Neural cell (in vitro differentiated cells): ENCODE measurements around the gene VTI1B. TPM values are rescaled to one million over a fixed set of nuclear protein-coding genes. Genes with fewer than 3 reads are reported as not detected.

ENCODE experiments used
- H2AFZ ChIP-seq: fragments of 200-600, 300-800 bp; sonication (generic), shearing (Covaris generic); 2 replicates; pipeline ENCODE4 v1.6.0; 2014; ENCODE audit warnings: low read depth, mild to moderate bottlenecking, antibody characterized with exemption, low read length, moderate library complexity
- H3F3A ChIP-seq: fragments of 200-600 bp; shearing (Covaris generic); 2 replicates; pipeline ENCODE4 v1.6.1; 2016; ENCODE audit warnings: mild to moderate bottlenecking, moderate library complexity, mixed read lengths, antibody characterized with exemption, low read length; ENCODE audit not compliant: insufficient read depth, poor library complexity, severe bottlenecking
- H3K27ac ChIP-seq: fragments of 200-600, 300-800 bp; sonication (generic), shearing (Covaris generic); 2 replicates; pipeline ENCODE4 v1.5.1; 2014; ENCODE audit warnings: mild to moderate bottlenecking, low read length, moderate library complexity
- H3K27me3 ChIP-seq: fragments of 300-800, 200-600 bp; sonication (generic), shearing (Covaris generic); 2 replicates; pipeline ENCODE4 v1.6.0; 2014; ENCODE audit warnings: mild to moderate bottlenecking, low read depth, low read length, moderate library complexity; ENCODE audit not compliant: insufficient read depth
- H3K36me3 ChIP-seq: fragments of 300-800, 200-600 bp; sonication (generic), shearing (Covaris generic); 2 replicates; pipeline ENCODE4 v1.5.1; 2014; ENCODE audit warnings: mild to moderate bottlenecking, antibody characterized with exemption, low read length, moderate library complexity; ENCODE audit not compliant: insufficient read depth
- H3K4me2 ChIP-seq: fragments of 300-800, 200-600 bp; sonication (generic), shearing (Covaris generic); 2 replicates; pipeline ENCODE4 v1.6.0; 2014; ENCODE audit warnings: mild to moderate bottlenecking, low read length
- H3K4me3 ChIP-seq: fragments of 300-800, 200-600 bp; sonication (generic), shearing (Covaris generic); 2 replicates; pipeline ENCODE4 v1.5.1; 2014; ENCODE audit warnings: mild to moderate bottlenecking, low read length, moderate library complexity
- H3K79me2 ChIP-seq: fragments of 200-600 bp; shearing (Covaris generic); replicated peaks from 2 replicates; pipeline ENCODE4 v1.6.0; 2014; ENCODE audit warnings: mild to moderate bottlenecking, low read length, moderate library complexity; ENCODE audit not compliant: insufficient read depth
- H3K9ac ChIP-seq: fragments of 300-800, 200-600 bp; sonication (generic), shearing (Covaris generic); 2 replicates; pipeline ENCODE4 v1.6.1; 2016; ENCODE audit warnings: mild to moderate bottlenecking, low read length, mixed read lengths
- H3K9me2 ChIP-seq: fragments of 200-600 bp; shearing (Covaris generic); 2 replicates; pipeline ENCODE4 v1.6.1; 2016; ENCODE audit warnings: mild to moderate bottlenecking, low read length, mixed read lengths; ENCODE audit not compliant: insufficient read depth
- H3K9me3 ChIP-seq: fragments of 200-600, 300-800 bp; sonication (generic), shearing (Covaris generic); 2 replicates; pipeline ENCODE4 v1.6.1; 2016; ENCODE audit warnings: mild to moderate bottlenecking, mixed run types, low read length, moderate library complexity, mixed read lengths
- H4K20me1 ChIP-seq: fragments of 200-600 bp; shearing (Covaris generic); 2 replicates; pipeline ENCODE4 v1.6.1; 2016; ENCODE audit warnings: mild to moderate bottlenecking, mixed run types; ENCODE audit not compliant: insufficient read depth
- EP300 ChIP-seq: fragments of 450-650 bp; conservative IDR thresholded peaks from 2 replicates; pipeline ENCODE4 v1.6.1; 2014; ENCODE audit warnings: antibody characterized with exemption, mild to moderate bottlenecking, moderate library complexity; ENCODE audit not compliant: poor library complexity, severe bottlenecking
- EZH2 ChIP-seq: fragments of 200-600, 300-800 bp; shearing (Covaris generic), sonication (generic); IDR thresholded peaks from 2 replicates; pipeline ENCODE4 v1.6.1; 2014; ENCODE audit warnings: antibody characterized with exemption, low read length, borderline replicate concordance, mild to moderate bottlenecking; ENCODE audit not compliant: insufficient read depth, poor library complexity, severe bottlenecking
- MXI1 ChIP-seq: fragments of 450-650 bp; conservative IDR thresholded peaks from 2 replicates; pipeline ENCODE4 v1.6.1; 2014; ENCODE audit warnings: antibody characterized with exemption, mild to moderate bottlenecking; ENCODE audit not compliant: poor library complexity, severe bottlenecking
- POLR2AphosphoS5 ChIP-seq: IDR thresholded peaks from 2 replicates; pipeline ENCODE4 v1.6.1; 2012
- RAD21 ChIP-seq: fragments of 450-650 bp; conservative IDR thresholded peaks from 2 replicates; pipeline ENCODE4 v1.6.1; 2014; ENCODE audit warnings: antibody characterized with exemption, mild to moderate bottlenecking, moderate library complexity
- REST ChIP-seq: IDR thresholded peaks from 2 replicates; pipeline ENCODE4 v1.6.1; 2012; ENCODE audit warnings: borderline replicate concordance
- SMC3 ChIP-seq: fragments of 450-650 bp; conservative IDR thresholded peaks from 2 replicates; pipeline ENCODE4 v1.6.1; 2014; ENCODE audit warnings: antibody characterized with exemption, mild to moderate bottlenecking, moderate library complexity; ENCODE audit not compliant: poor library complexity
- TAF1 ChIP-seq: IDR thresholded peaks from 2 replicates; pipeline ENCODE4 v1.6.1; 2012; ENCODE audit warnings: low read depth
- polyA minus RNA-seq: library from RNA; depleted of rRNA, polyadenylated mRNA; stranded (reverse); fragments of >200 nt; gene quantifications from 2 replicates; pipeline ENCODE4 v1.2.3, GENCODE V29; 2014
- polyA plus RNA-seq: library from polyadenylated mRNA; depleted of rRNA; stranded (reverse); fragments of >200 nt; gene quantifications from 2 replicates; pipeline ENCODE4 v1.2.3, GENCODE V29; 2014
- TF ChIP-seq, protein P1 (sequence below): fragments of 450-650 bp; IDR thresholded peaks from 2 replicates; pipeline ENCODE4 v1.5.1; 2014; ENCODE audit warnings: antibody characterized with exemption, mild to moderate bottlenecking, moderate library complexity; ENCODE audit not compliant: poor library complexity, severe bottlenecking

VTI1B gene, protein sequence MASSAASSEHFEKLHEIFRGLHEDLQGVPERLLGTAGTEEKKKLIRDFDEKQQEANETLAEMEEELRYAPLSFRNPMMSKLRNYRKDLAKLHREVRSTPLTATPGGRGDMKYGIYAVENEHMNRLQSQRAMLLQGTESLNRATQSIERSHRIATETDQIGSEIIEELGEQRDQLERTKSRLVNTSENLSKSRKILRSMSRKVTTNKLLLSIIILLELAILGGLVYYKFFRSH
- polyA plus RNA-seq: 78.6 and 87.1 TPM in 2 replicates
- polyA minus RNA-seq: 63.3 and 71.7 TPM in 2 replicates

DNA sequence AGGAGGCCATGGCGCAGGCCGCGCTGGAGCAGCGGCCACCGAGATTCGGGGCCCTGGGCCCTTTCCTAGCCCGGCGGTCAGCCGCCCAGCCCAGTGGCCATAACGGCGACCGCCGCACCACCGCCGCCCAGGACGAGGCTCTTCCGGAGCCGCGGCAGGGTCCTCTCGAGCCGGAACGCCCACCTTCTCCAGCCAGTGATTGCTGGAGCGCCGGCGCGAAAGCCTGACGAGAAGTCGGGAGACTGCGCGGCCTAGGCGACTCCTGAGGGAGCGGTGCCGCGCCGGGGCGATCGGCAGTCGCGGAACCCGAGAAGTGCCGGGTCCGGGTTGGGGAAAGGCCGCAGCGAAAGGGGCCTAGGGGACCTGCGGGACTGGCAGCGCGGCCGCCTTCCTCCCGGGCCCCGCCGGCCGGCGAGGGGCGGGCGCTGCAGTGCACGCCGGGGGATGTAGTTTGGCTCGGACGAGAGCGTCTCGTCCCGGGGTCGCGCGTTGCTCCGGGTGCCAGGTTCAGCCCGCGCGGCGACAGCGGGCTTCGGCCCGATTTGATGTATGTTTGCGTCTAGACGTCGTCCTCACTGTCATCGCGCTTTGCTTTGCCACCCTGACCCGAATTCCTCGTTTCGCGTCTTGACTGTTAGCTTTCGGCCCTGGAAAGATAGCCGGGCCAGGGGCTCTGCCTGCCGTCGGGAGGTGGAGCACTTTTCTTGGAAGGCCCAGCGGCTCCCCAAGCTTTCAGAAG, at the start of gene VTI1B:
Gene VTI1B (minus strand): TSS at position 153 of the 739 bp plus-strand sequence. CDS start 143 bp downstream, at position 10.
- Histone ChIP-seq H2AFZ (peak within 1 kb of the TSS; percentile 81), H3K27me3 (no peaks in the 10 kb centered on the region), H3K27ac (peak within 1 kb of the TSS; percentile 90), H3K4me2 (peak within 1 kb of the TSS; percentile 64), H3F3A (no peaks in the 10 kb centered on the region), H3K4me3 (peak within 1 kb of the TSS; percentile 83), H4K20me1 (peaks cover 5% of the 10 kb centered on the region), H3K36me3 (peaks cover 6% of the 10 kb centered on the region), H3K9ac (peak within 1 kb of the TSS; percentile 92), H3K79me2 (peaks cover 29% of the 10 kb centered on the region), H3K9me2 (no peaks in the 10 kb centered on the region), H3K9me3 (no peaks in the 10 kb centered on the region)
- TF ChIP-seq MXI1 (peak; percentile 79), EP300 (peak; percentile 43), POLR2AphosphoS5 (peak; percentile 60), RAD21 (peak; percentile 23), EZH2 (no peak), SMC3 (peak; percentile 40), REST (no peak), TAF1 (peak; percentile 7)
- TF ChIP-seq, protein P1, sequence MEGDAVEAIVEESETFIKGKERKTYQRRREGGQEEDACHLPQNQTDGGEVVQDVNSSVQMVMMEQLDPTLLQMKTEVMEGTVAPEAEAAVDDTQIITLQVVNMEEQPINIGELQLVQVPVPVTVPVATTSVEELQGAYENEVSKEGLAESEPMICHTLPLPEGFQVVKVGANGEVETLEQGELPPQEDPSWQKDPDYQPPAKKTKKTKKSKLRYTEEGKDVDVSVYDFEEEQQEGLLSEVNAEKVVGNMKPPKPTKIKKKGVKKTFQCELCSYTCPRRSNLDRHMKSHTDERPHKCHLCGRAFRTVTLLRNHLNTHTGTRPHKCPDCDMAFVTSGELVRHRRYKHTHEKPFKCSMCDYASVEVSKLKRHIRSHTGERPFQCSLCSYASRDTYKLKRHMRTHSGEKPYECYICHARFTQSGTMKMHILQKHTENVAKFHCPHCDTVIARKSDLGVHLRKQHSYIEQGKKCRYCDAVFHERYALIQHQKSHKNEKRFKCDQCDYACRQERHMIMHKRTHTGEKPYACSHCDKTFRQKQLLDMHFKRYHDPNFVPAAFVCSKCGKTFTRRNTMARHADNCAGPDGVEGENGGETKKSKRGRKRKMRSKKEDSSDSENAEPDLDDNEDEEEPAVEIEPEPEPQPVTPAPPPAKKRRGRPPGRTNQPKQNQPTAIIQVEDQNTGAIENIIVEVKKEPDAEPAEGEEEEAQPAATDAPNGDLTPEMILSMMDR: peak; percentile 55

GRCh38 chr14:67722293-67722692, 47.9 kb upstream of the VTI1B start:
- Histone ChIP-seq H4K20me1 (no peaks in the 10 kb centered on the region), H3K4me2 (no peak overlapping the region), H3K36me3 (no peaks in the 10 kb centered on the region), H3F3A (no peaks in the 10 kb centered on the region), H3K4me3 (no peak overlapping the region), H3K9me3 (no peaks in the 10 kb centered on the region), H3K27ac (no peak overlapping the region), H3K27me3 (no peaks in the 10 kb centered on the region), H2AFZ (no peak overlapping the region), H3K9ac (no peak overlapping the region), H3K9me2 (no peaks in the 10 kb centered on the region), H3K79me2 (no peaks in the 10 kb centered on the region)
- no peak for TF ChIP-seq MXI1
- TF ChIP-seq REST: no peak
- no peak for TF ChIP-seq RAD21
- TF ChIP-seq, protein P1: no peak
- no peak for TF ChIP-seq EZH2
- no peak for TF ChIP-seq POLR2AphosphoS5
- TF ChIP-seq EP300: no peak
- TF ChIP-seq TAF1: no peak
- no peak for TF ChIP-seq SMC3
